HepG2 (cell line): Measurements from ENCODE around the gene ACSL5. TPM values are rescaled to one million over a fixed set of nuclear protein-coding genes. Genes with fewer than 3 reads are reported as not detected.
A peak's percentile ranks its signal among the peaks of the same experiment; 100 is the strongest.

Source experiments
- ATF7 ChIP-seq, 2 experiments: fragments of 450-650 bp in 1 of 2; sonication (generic) in 1 of 2; formaldehyde crosslinking in 1 of 2; IDR thresholded peaks; 2 replicates each; pipeline versions ENCODE4 v1.4.0 to v1.6.1; 2016 to 2020; ENCODE audit warnings: antibody characterized with exemption in 1 of 2, mild to moderate bottlenecking in 1 of 2, missing genetic modification reagents in 1 of 2
- BCLAF1 ChIP-seq: fragments of 450-650 bp; IDR thresholded peaks from 2 replicates; pipeline ENCODE4 v1.6.1; 2017; ENCODE audit warnings: mild to moderate bottlenecking
- HMG20A ChIP-seq: IDR thresholded peaks from 2 replicates; pipeline ENCODE4 v1.6.1; 2016; ENCODE audit warnings: borderline replicate concordance
- KAT8 ChIP-seq: IDR thresholded peaks from 2 replicates; pipeline ENCODE4 v1.6.1; 2016; ENCODE audit warnings: missing genetic modification reagents, missing compliant biosample characterization
- MIER2 ChIP-seq: IDR thresholded peaks from 2 replicates; pipeline ENCODE4 v1.6.1; 2016; ENCODE audit warnings: missing biosample characterization, missing genetic modification reagents
- NCOA2 ChIP-seq: sonication (generic); formaldehyde crosslinking; IDR thresholded peaks from 2 replicates; pipeline ENCODE4 v1.8.0; 2022; ENCODE audit warnings: inconsistent platforms
- NFIC ChIP-seq: IDR thresholded peaks from 2 replicates; pipeline ENCODE4 v1.6.1; 2012; ENCODE audit warnings: mild to moderate bottlenecking, low read length, inconsistent platforms
- PHF21A ChIP-seq: sonication (generic); formaldehyde crosslinking; IDR thresholded peaks from 2 replicates; pipeline ENCODE4 v1.5.0; 2020; ENCODE audit warnings: mild to moderate bottlenecking, missing genetic modification reagents
- PITX1 ChIP-seq: sonication (generic); formaldehyde crosslinking; IDR thresholded peaks from 2 replicates; pipeline ENCODE4 v1.5.1; 2020; ENCODE audit warnings: mild to moderate bottlenecking, missing genetic modification reagents
- RARA ChIP-seq: IDR thresholded peaks from 2 replicates; pipeline ENCODE4 v1.6.1; 2016; ENCODE audit warnings: missing genetic modification reagents, missing compliant biosample characterization
- RELA ChIP-seq: sonication (generic); formaldehyde crosslinking; IDR thresholded peaks from 2 replicates; pipeline ENCODE4 v1.4.0; 2020; ENCODE audit warnings: missing genetic modification reagents
- RXRA ChIP-seq: sonication (generic); formaldehyde crosslinking; IDR thresholded peaks from 2 replicates; pipeline ENCODE4 v1.5.1; 2020; ENCODE audit warnings: missing genetic modification reagents
- SALL1 ChIP-seq: sonication (generic); formaldehyde crosslinking; IDR thresholded peaks from 2 replicates; pipeline ENCODE4 v1.8.0; 2022; ENCODE audit warnings: mild to moderate bottlenecking, missing genetic modification reagents
- SALL2 ChIP-seq: sonication (generic); formaldehyde crosslinking; IDR thresholded peaks from 2 replicates; pipeline ENCODE4 v1.8.1; 2023; ENCODE audit warnings: mild to moderate bottlenecking, missing genetic modification reagents, inconsistent platforms
- SNAPC2 ChIP-seq: sonication (generic); formaldehyde crosslinking; IDR thresholded peaks from 2 replicates; pipeline ENCODE4 v1.8.1; 2022; ENCODE audit warnings: mild to moderate bottlenecking, missing genetic modification reagents
- TBX3 ChIP-seq: fragments of 450-650 bp; IDR thresholded peaks from 2 replicates; pipeline ENCODE4 v1.6.1; 2017; ENCODE audit warnings: antibody characterized with exemption, mild to moderate bottlenecking, inconsistent platforms, borderline replicate concordance
- ZBTB8A ChIP-seq: sonication (generic); formaldehyde crosslinking; IDR thresholded peaks from 2 replicates; pipeline ENCODE4 v1.4.0; 2020; ENCODE audit warnings: mild to moderate bottlenecking, low read depth, missing genetic modification reagents, borderline replicate concordance
- ZNF331 ChIP-seq: sonication (generic); formaldehyde crosslinking; IDR thresholded peaks from 2 replicates; pipeline ENCODE4 v1.4.0; 2020; ENCODE audit warnings: missing genetic modification reagents
- ZNF609 ChIP-seq: sonication (generic); formaldehyde crosslinking; IDR thresholded peaks from 2 replicates; pipeline ENCODE4 v1.4.0; 2020; ENCODE audit warnings: mild to moderate bottlenecking, missing genetic modification reagents, borderline replicate concordance
- ZNF652 ChIP-seq: IDR thresholded peaks from 2 replicates; pipeline ENCODE4 v1.6.1; 2016; ENCODE audit warnings: low read depth, borderline replicate concordance
- ZNF709 ChIP-seq: sonication (generic); formaldehyde crosslinking; IDR thresholded peaks from 2 replicates; pipeline ENCODE4 v1.5.0; 2020; ENCODE audit warnings: mild to moderate bottlenecking, missing genetic modification reagents
- ZNF746 ChIP-seq: sonication (generic); formaldehyde crosslinking; IDR thresholded peaks from 2 replicates; pipeline ENCODE4 v1.8.0; 2022; ENCODE audit warnings: mild to moderate bottlenecking, missing genetic modification reagents
- polyA plus RNA-seq, 8 experiments: library from polyadenylated mRNA; depleted of rRNA in 3 of 8; stranded (reverse) in 7 of 8; unstranded in 1 of 8; fragments of >200 nt; fragmentation: Illumina TruSeq in 4 of 8; extraction: Trizol in 4 of 8; gene quantifications; 2 replicates each; pipeline versions ENCODE4 v1.2.1 to v1.2.3, GENCODE V29; 2011 to 2016; ENCODE audit warnings: low read depth in 4 of 8, missing spikeins in 1 of 8, mixed read lengths in 1 of 8; ENCODE audit not compliant: insufficient read depth in 1 of 8
- total RNA-seq, 5 experiments: library from RNA; depleted of rRNA; stranded (reverse); fragments of >200 nt; fragmentation: Illumina TruSeq; extraction: Trizol; gene quantifications; 2 replicates each; pipeline ENCODE4 v1.2.3, GENCODE V29; 2016; ENCODE audit warnings: low read depth in 1 of 5
- TF ChIP-seq, protein P1 (sequence below): sonication (generic); formaldehyde crosslinking; IDR thresholded peaks from 2 replicates; pipeline ENCODE4 v1.8.0; 2022; ENCODE audit warnings: mild to moderate bottlenecking, missing genetic modification reagents

ACSL5 gene
- total and polyA plus RNA-seq, 2 of the 13 experiments (the other 11 are each of a cell fraction or from before 2014, with no cell fraction given), result 56.4 to 82.5 TPM

GRCh38 chr10:112394475-112394875 is 20.6 kb downstream of the ACSL5 start (continued):
- TF ChIP-seq ZNF609 (CRISPR knock-in tag), result peak; percentile 97
- TF ChIP-seq NFIC, result peak; percentile 87
- TF ChIP-seq ZNF746 (CRISPR knock-in tag), result peak; percentile 81; the same call in 1 of the 2 replicates
- peak; percentile 91 for TF ChIP-seq ZNF331 (CRISPR knock-in tag)
- TF ChIP-seq PHF21A (CRISPR knock-in tag), result peak; percentile 96
- TF ChIP-seq NCOA2, result peak; percentile 94
- TF ChIP-seq ZNF652 (CRISPR knock-in tag), result 0 out of 2 replicates have a peak, but pooled peaks have one; percentile 33
- TF ChIP-seq ZNF709 (CRISPR knock-in tag), result 0 out of 2 replicates have a peak, but pooled peaks have one; percentile 23
- TF ChIP-seq ATF7 (IDR thresholded peaks at IDR 0.05), result no peak
- no peak for TF ChIP-seq ATF7 (CRISPR knock-in tag; IDR thresholded peaks at IDR 0.05)
- TF ChIP-seq, protein P1, sequence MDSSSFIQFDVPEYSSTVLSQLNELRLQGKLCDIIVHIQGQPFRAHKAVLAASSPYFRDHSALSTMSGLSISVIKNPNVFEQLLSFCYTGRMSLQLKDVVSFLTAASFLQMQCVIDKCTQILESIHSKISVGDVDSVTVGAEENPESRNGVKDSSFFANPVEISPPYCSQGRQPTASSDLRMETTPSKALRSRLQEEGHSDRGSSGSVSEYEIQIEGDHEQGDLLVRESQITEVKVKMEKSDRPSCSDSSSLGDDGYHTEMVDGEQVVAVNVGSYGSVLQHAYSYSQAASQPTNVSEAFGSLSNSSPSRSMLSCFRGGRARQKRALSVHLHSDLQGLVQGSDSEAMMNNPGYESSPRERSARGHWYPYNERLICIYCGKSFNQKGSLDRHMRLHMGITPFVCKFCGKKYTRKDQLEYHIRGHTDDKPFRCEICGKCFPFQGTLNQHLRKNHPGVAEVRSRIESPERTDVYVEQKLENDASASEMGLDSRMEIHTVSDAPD, result peak; percentile 77; the same call in 1 of the 2 replicates
- TF ChIP-seq HMG20A, result peak; percentile 83; the same call in 1 of the 2 replicates
- peak; percentile 56; the same call in 1 of the 2 replicates for TF ChIP-seq SALL2 (CRISPR knock-in tag)
- TF ChIP-seq MIER2 (CRISPR knock-in tag), result peak; percentile 45; the same call in 1 of the 2 replicates
- peak; percentile 95 for TF ChIP-seq SALL1 (CRISPR knock-in tag)
- TF ChIP-seq BCLAF1, result no peak
- no peak for TF ChIP-seq ZBTB8A (CRISPR knock-in tag)
- peak; percentile 86 for TF ChIP-seq RARA (CRISPR knock-in tag)
- peak; percentile 90 for TF ChIP-seq TBX3
- TF ChIP-seq KAT8 (CRISPR knock-in tag), result peak; percentile 70; the same call in 1 of the 2 replicates
- peak; percentile 69; the same call in 1 of the 2 replicates for TF ChIP-seq RXRA
- TF ChIP-seq SNAPC2, result no peak
- TF ChIP-seq RELA (CRISPR knock-in tag), result 0 out of 2 replicates have a peak, but pooled peaks have one; percentile 39
- TF ChIP-seq PITX1 (CRISPR knock-in tag), result peak; percentile 87
